ENCODE data around the gene PDE7B. TPM values are rescaled to one million over a fixed set of nuclear protein-coding genes. Genes with fewer than 3 reads are reported as not detected.
A peak's percentile ranks its signal among the peaks of the same experiment; 100 is the strongest.

The PDE7B gene
- total RNA-seq, 6 experiments from 2014 or later = 1.2 to 5.8 (median 4.5) TPM

GRCh38 chr6:135850882-135851281 is 619 bp upstream of the PDE7B start:
- peak; percentile 16; the same call in 1 of the 2 replicates for TF ChIP-seq CTCF (IDR thresholded peaks at IDR 0.05)
- peak overlapping the region; percentile 89; the same call in 1 of the 2 replicates for H3K4me3 Mint-ChIP-seq
- peak overlapping the region; percentile 92 for H3K27ac Mint-ChIP-seq
- no peak for DNase-seq
- no peaks in the 10 kb centered on the region for H3K9me3 Mint-ChIP-seq
- no peaks in the 10 kb centered on the region; the same call in 1 of the 2 replicates for H3K36me3 Mint-ChIP-seq (ENCODE audit: low read depth)
- no peaks in the 10 kb centered on the region for H3K27me3 Mint-ChIP-seq (ENCODE audit: insufficient read depth)
- peaks cover 41% of the 10 kb centered on the region for H3K4me1 Mint-ChIP-seq (ENCODE audit: low read depth)

- H3K27ac Mint-ChIP-seq = peak overlapping the region; percentile 92; the same call in 1 of the 2 replicates
- no peaks in the 10 kb centered on the region; the same call in 1 of the 2 replicates for H3K36me3 Mint-ChIP-seq (ENCODE audit: low read depth)
- H3K9me3 Mint-ChIP-seq = no peaks in the 10 kb centered on the region
- H3K4me1 Mint-ChIP-seq (ENCODE audit: low read depth) = peaks cover 41% of the 10 kb centered on the region
- H3K27me3 Mint-ChIP-seq (ENCODE audit: insufficient read depth) = no peaks in the 10 kb centered on the region
- peak overlapping the region; percentile 89 for H3K4me3 Mint-ChIP-seq
- no peak for TF ChIP-seq CTCF (IDR thresholded peaks at IDR 0.05)
- DNase-seq = no peak
Observed at GRCh38 chr6:135852746-135853145, 1.2 kb downstream of the PDE7B start.

- H3K4me3 Mint-ChIP-seq = peak overlapping the region; percentile 89; the same call in 1 of the 2 replicates
- no peaks in the 10 kb centered on the region for H3K9me3 Mint-ChIP-seq
- H3K27ac Mint-ChIP-seq = no peak overlapping the region
Observed at GRCh38 chr6:135853227-135853626, 1.7 kb downstream of the PDE7B start.

GRCh38 chr6:135853986-135854385 is 2.5 kb downstream of the PDE7B start:
- Mint-ChIP-seq H3K27me3 (ENCODE audit: insufficient read depth) (no peaks in the 10 kb centered on the region), H3K27ac (no peak overlapping the region), H3K9me3 (no peaks in the 10 kb centered on the region), H3K4me3 (peak overlapping the region; percentile 89; the same call in 1 of the 2 replicates), H3K36me3 (ENCODE audit: low read depth) (no peaks in the 10 kb centered on the region; the same call in 1 of the 2 replicates), H3K4me1 (ENCODE audit: low read depth) (peaks cover 41% of the 10 kb centered on the region)
- no peak for TF ChIP-seq CTCF (IDR thresholded peaks at IDR 0.05)
- DNase-seq = no peak

More at GRCh38 chr6:135853227-135853626, 1.7 kb downstream of the PDE7B start:
- no peaks in the 10 kb centered on the region; the same call in 1 of the 2 replicates for H3K36me3 Mint-ChIP-seq (ENCODE audit: low read depth)
- DNase-seq = no peak
- H3K27me3 Mint-ChIP-seq (ENCODE audit: insufficient read depth) = no peaks in the 10 kb centered on the region
- peaks cover 41% of the 10 kb centered on the region for H3K4me1 Mint-ChIP-seq (ENCODE audit: low read depth)
- no peak for TF ChIP-seq CTCF (IDR thresholded peaks at IDR 0.05)

- no peak for DNase-seq
- no peaks in the 10 kb centered on the region for H3K27me3 Mint-ChIP-seq (ENCODE audit: insufficient read depth)
- no peak overlapping the region for H3K27ac Mint-ChIP-seq
- no peak overlapping the region for H3K4me3 Mint-ChIP-seq
- peaks cover 41% of the 10 kb centered on the region for H3K4me1 Mint-ChIP-seq (ENCODE audit: low read depth)
- no peak for TF ChIP-seq CTCF (IDR thresholded peaks at IDR 0.05)
- no peaks in the 10 kb centered on the region for H3K9me3 Mint-ChIP-seq
- no peaks in the 10 kb centered on the region; the same call in 1 of the 2 replicates for H3K36me3 Mint-ChIP-seq (ENCODE audit: low read depth)
Observed at GRCh38 chr6:135854799-135855198, 3.3 kb downstream of the PDE7B start.

All from HFFc6 (cell line).